Neural cell (in vitro differentiated cells): Measurements from ENCODE around the gene SFXN1. TPM values are rescaled to one million over a fixed set of nuclear protein-coding genes. Genes with fewer than 3 reads are reported as not detected.

ENCODE experiments used
- H2AFZ ChIP-seq: fragments of 200-600, 300-800 bp; sonication (generic), shearing (Covaris generic); 2 replicates; pipeline ENCODE4 v1.6.0; 2014; ENCODE audit warnings: low read depth, mild to moderate bottlenecking, antibody characterized with exemption, low read length, moderate library complexity
- H3F3A ChIP-seq: fragments of 200-600 bp; shearing (Covaris generic); 2 replicates; pipeline ENCODE4 v1.6.1; 2016; ENCODE audit warnings: mild to moderate bottlenecking, moderate library complexity, mixed read lengths, antibody characterized with exemption, low read length; ENCODE audit not compliant: insufficient read depth, poor library complexity, severe bottlenecking
- H3K27ac ChIP-seq: fragments of 200-600, 300-800 bp; sonication (generic), shearing (Covaris generic); 2 replicates; pipeline ENCODE4 v1.5.1; 2014; ENCODE audit warnings: mild to moderate bottlenecking, low read length, moderate library complexity
- H3K27me3 ChIP-seq: fragments of 300-800, 200-600 bp; sonication (generic), shearing (Covaris generic); 2 replicates; pipeline ENCODE4 v1.6.0; 2014; ENCODE audit warnings: mild to moderate bottlenecking, low read depth, low read length, moderate library complexity; ENCODE audit not compliant: insufficient read depth
- H3K36me3 ChIP-seq: fragments of 300-800, 200-600 bp; sonication (generic), shearing (Covaris generic); 2 replicates; pipeline ENCODE4 v1.5.1; 2014; ENCODE audit warnings: mild to moderate bottlenecking, antibody characterized with exemption, low read length, moderate library complexity; ENCODE audit not compliant: insufficient read depth
- H3K4me2 ChIP-seq: fragments of 300-800, 200-600 bp; sonication (generic), shearing (Covaris generic); 2 replicates; pipeline ENCODE4 v1.6.0; 2014; ENCODE audit warnings: mild to moderate bottlenecking, low read length
- H3K4me3 ChIP-seq: fragments of 300-800, 200-600 bp; sonication (generic), shearing (Covaris generic); 2 replicates; pipeline ENCODE4 v1.5.1; 2014; ENCODE audit warnings: mild to moderate bottlenecking, low read length, moderate library complexity
- H3K79me2 ChIP-seq: fragments of 200-600 bp; shearing (Covaris generic); replicated peaks from 2 replicates; pipeline ENCODE4 v1.6.0; 2014; ENCODE audit warnings: mild to moderate bottlenecking, low read length, moderate library complexity; ENCODE audit not compliant: insufficient read depth
- H3K9ac ChIP-seq: fragments of 300-800, 200-600 bp; sonication (generic), shearing (Covaris generic); 2 replicates; pipeline ENCODE4 v1.6.1; 2016; ENCODE audit warnings: mild to moderate bottlenecking, low read length, mixed read lengths
- H3K9me2 ChIP-seq: fragments of 200-600 bp; shearing (Covaris generic); 2 replicates; pipeline ENCODE4 v1.6.1; 2016; ENCODE audit warnings: mild to moderate bottlenecking, low read length, mixed read lengths; ENCODE audit not compliant: insufficient read depth
- H3K9me3 ChIP-seq: fragments of 200-600, 300-800 bp; sonication (generic), shearing (Covaris generic); 2 replicates; pipeline ENCODE4 v1.6.1; 2016; ENCODE audit warnings: mild to moderate bottlenecking, mixed run types, low read length, moderate library complexity, mixed read lengths
- H4K20me1 ChIP-seq: fragments of 200-600 bp; shearing (Covaris generic); 2 replicates; pipeline ENCODE4 v1.6.1; 2016; ENCODE audit warnings: mild to moderate bottlenecking, mixed run types; ENCODE audit not compliant: insufficient read depth
- CTCF ChIP-seq: fragments of 450-650 bp; IDR thresholded peaks from 2 replicates; pipeline ENCODE4 v1.5.1; 2014; ENCODE audit warnings: antibody characterized with exemption, mild to moderate bottlenecking, moderate library complexity; ENCODE audit not compliant: poor library complexity, severe bottlenecking
- EP300 ChIP-seq: fragments of 450-650 bp; conservative IDR thresholded peaks from 2 replicates; pipeline ENCODE4 v1.6.1; 2014; ENCODE audit warnings: antibody characterized with exemption, mild to moderate bottlenecking, moderate library complexity; ENCODE audit not compliant: poor library complexity, severe bottlenecking
- EZH2 ChIP-seq: fragments of 200-600, 300-800 bp; shearing (Covaris generic), sonication (generic); IDR thresholded peaks from 2 replicates; pipeline ENCODE4 v1.6.1; 2014; ENCODE audit warnings: antibody characterized with exemption, low read length, borderline replicate concordance, mild to moderate bottlenecking; ENCODE audit not compliant: insufficient read depth, poor library complexity, severe bottlenecking
- MXI1 ChIP-seq: fragments of 450-650 bp; conservative IDR thresholded peaks from 2 replicates; pipeline ENCODE4 v1.6.1; 2014; ENCODE audit warnings: antibody characterized with exemption, mild to moderate bottlenecking; ENCODE audit not compliant: poor library complexity, severe bottlenecking
- POLR2AphosphoS5 ChIP-seq: IDR thresholded peaks from 2 replicates; pipeline ENCODE4 v1.6.1; 2012
- RAD21 ChIP-seq: fragments of 450-650 bp; conservative IDR thresholded peaks from 2 replicates; pipeline ENCODE4 v1.6.1; 2014; ENCODE audit warnings: antibody characterized with exemption, mild to moderate bottlenecking, moderate library complexity
- REST ChIP-seq: IDR thresholded peaks from 2 replicates; pipeline ENCODE4 v1.6.1; 2012; ENCODE audit warnings: borderline replicate concordance
- SMC3 ChIP-seq: fragments of 450-650 bp; conservative IDR thresholded peaks from 2 replicates; pipeline ENCODE4 v1.6.1; 2014; ENCODE audit warnings: antibody characterized with exemption, mild to moderate bottlenecking, moderate library complexity; ENCODE audit not compliant: poor library complexity
- TAF1 ChIP-seq: IDR thresholded peaks from 2 replicates; pipeline ENCODE4 v1.6.1; 2012; ENCODE audit warnings: low read depth
- polyA plus RNA-seq: library from polyadenylated mRNA; depleted of rRNA; stranded (reverse); fragments of >200 nt; gene quantifications from 2 replicates; pipeline ENCODE4 v1.2.3, GENCODE V29; 2014

Gene SFXN1
- polyA plus RNA-seq, 1 donor from 2014 or later: 109 TPM

DNA sequence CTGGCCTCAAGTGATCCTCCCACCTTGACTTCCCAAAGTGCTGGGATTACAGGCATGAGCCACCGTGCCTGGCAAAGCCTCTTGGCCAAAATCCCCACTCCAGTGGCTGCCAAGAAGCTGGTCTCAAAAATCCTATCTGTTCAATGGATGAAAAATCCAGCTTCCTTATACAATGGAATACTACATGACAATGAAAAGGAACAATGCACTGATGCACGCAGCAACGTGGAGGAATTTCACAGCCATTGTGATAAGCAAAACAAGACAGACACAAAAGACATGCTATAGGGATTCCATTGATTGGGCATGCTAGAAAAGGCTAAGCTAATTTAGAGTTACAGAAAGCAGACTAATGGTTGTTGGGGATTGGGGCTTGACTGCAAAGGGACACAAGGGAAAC is 13.1 kb upstream of the SFXN1 start:
- no peak overlapping the region for H3K27ac ChIP-seq
- no peak overlapping the region for H2AFZ ChIP-seq
- H3K4me3 ChIP-seq: no peak overlapping the region
- no peaks in the 10 kb centered on the region for H3K27me3 ChIP-seq
- H3K79me2 ChIP-seq: no peaks in the 10 kb centered on the region
- no peaks in the 10 kb centered on the region for H4K20me1 ChIP-seq
- H3F3A ChIP-seq: no peaks in the 10 kb centered on the region
- H3K9me3 ChIP-seq: no peaks in the 10 kb centered on the region
- no peaks in the 10 kb centered on the region for H3K9me2 ChIP-seq
- H3K36me3 ChIP-seq: no peaks in the 10 kb centered on the region
- TF ChIP-seq TAF1: no peak
- no peak for TF ChIP-seq REST
- no peak for TF ChIP-seq EP300
- TF ChIP-seq POLR2AphosphoS5: no peak
- no peak for TF ChIP-seq SMC3
- TF ChIP-seq RAD21: no peak
- TF ChIP-seq EZH2: no peak
- no peak for TF ChIP-seq CTCF
- no peak for TF ChIP-seq MXI1
- no peak overlapping the region for H3K4me2 ChIP-seq
- H3K9ac ChIP-seq: no peak overlapping the region

GRCh38 chr5:175466700-175467318 is 11.6 kb upstream of the SFXN1 start:
- no peak overlapping the region for H3K4me2 ChIP-seq
- H3K9ac ChIP-seq: no peak overlapping the region
- H3K27ac ChIP-seq: no peak overlapping the region
- no peaks in the 10 kb centered on the region for H3K36me3 ChIP-seq
- no peaks in the 10 kb centered on the region for H3K9me3 ChIP-seq
- no peaks in the 10 kb centered on the region for H4K20me1 ChIP-seq
- no peaks in the 10 kb centered on the region for H3F3A ChIP-seq
- H3K27me3 ChIP-seq: no peaks in the 10 kb centered on the region
- TF ChIP-seq EP300 (no peak), TAF1 (no peak), POLR2AphosphoS5 (no peak), CTCF (no peak), REST (no peak), SMC3 (no peak), MXI1 (no peak), EZH2 (no peak), RAD21 (no peak)
- no peak overlapping the region for H2AFZ ChIP-seq
- H3K4me3 ChIP-seq: no peak overlapping the region
- H3K9me2 ChIP-seq: no peaks in the 10 kb centered on the region
- H3K79me2 ChIP-seq: no peaks in the 10 kb centered on the region
